Glutamatergic neuron (in vitro differentiated cells): Measurements from ENCODE around the gene CRHR1. TPM values are rescaled to one million over a fixed set of nuclear protein-coding genes. Genes with fewer than 3 reads are reported as not detected.
"Not testable (repeated sequence)": the region's sequence is repeated elsewhere in the genome, so short reads cannot be mapped to it uniquely, and the experiment has no call there.

Source experiments
- DNase-seq: peaks from one replicate; pipeline ENCODE4 v3.0.0; 2022
- H3K27ac Mint-ChIP-seq: one replicate; pipeline ENCODE4 v1.8.0; 2020; ENCODE audit warnings: mild to moderate bottlenecking, mixed read lengths, inconsistent platforms; ENCODE audit not compliant: unreplicated experiment
- H3K27me3 Mint-ChIP-seq: one replicate; pipeline ENCODE4 v1.8.0; 2020; ENCODE audit warnings: mild to moderate bottlenecking, moderate library complexity, mixed read lengths, inconsistent platforms; ENCODE audit not compliant: unreplicated experiment
- H3K36me3 Mint-ChIP-seq: one replicate; pipeline ENCODE4 v1.8.0; 2020; ENCODE audit warnings: mild to moderate bottlenecking, mixed read lengths, inconsistent platforms; ENCODE audit not compliant: unreplicated experiment
- H3K4me1 Mint-ChIP-seq: one replicate; pipeline ENCODE4 v1.8.0; 2020; ENCODE audit warnings: mild to moderate bottlenecking, low read depth, mixed read lengths, inconsistent platforms; ENCODE audit not compliant: unreplicated experiment
- H3K4me3 Mint-ChIP-seq: one replicate; pipeline ENCODE4 v1.8.0; 2020; ENCODE audit warnings: mild to moderate bottlenecking, mixed read lengths, inconsistent platforms; ENCODE audit not compliant: unreplicated experiment
- H3K9me3 Mint-ChIP-seq: one replicate; pipeline ENCODE4 v1.8.0; 2020; ENCODE audit warnings: mild to moderate bottlenecking, moderate library complexity, mixed read lengths, inconsistent platforms; ENCODE audit not compliant: unreplicated experiment
- CTCF ChIP-seq: fragments of 200-600 bp; sonication (generic); IDR thresholded peaks from one replicate; pipeline ENCODE4 v1.5.0; 2021; ENCODE audit not compliant: partially characterized antibody, unreplicated experiment
- total RNA-seq: library from RNA; stranded (reverse); fragmentation: NEBNext Ultra II Directional; extraction: Animal tissue kit (Norgen Biotek cat#: 25700); gene quantifications from one replicate; pipeline ENCODE4 v1.2.1, GENCODE V29; 2021; ENCODE audit not compliant: unreplicated experiment

CRHR1 gene
- total RNA-seq, 1 donor from 2014 or later: 0.71 TPM

- DNase-seq: no peak
- peak overlapping the region; percentile 56 for H3K27ac Mint-ChIP-seq
- peaks cover 7% of the 10 kb centered on the region for H3K9me3 Mint-ChIP-seq
- H3K36me3 Mint-ChIP-seq: no peaks in the 10 kb centered on the region
- no peak overlapping the region for H3K4me3 Mint-ChIP-seq
- H3K4me1 Mint-ChIP-seq: peaks cover 16% of the 10 kb centered on the region
- TF ChIP-seq CTCF: no peak
- H3K27me3 Mint-ChIP-seq: peaks cover 2% of the 10 kb centered on the region
Observed at GRCh38 chr17:45861165-45861564, 77.0 kb downstream of the CRHR1 start.

- H3K4me1 Mint-ChIP-seq: peaks cover 16% of the 10 kb centered on the region
- H3K27me3 Mint-ChIP-seq, DNase-seq, H3K36me3 Mint-ChIP-seq, H3K27ac Mint-ChIP-seq, H3K4me3 Mint-ChIP-seq, H3K9me3 Mint-ChIP-seq: not testable (repeated sequence)
Observed at GRCh38 chr17:45862127-45862526, 78.0 kb downstream of the CRHR1 start.

GRCh38 chr17:45863857-45864654, 79.9 kb downstream of the CRHR1 start:
- H3K27ac Mint-ChIP-seq: no peak overlapping the region
- H3K4me3 Mint-ChIP-seq: no peak overlapping the region
- no peaks in the 10 kb centered on the region for H3K36me3 Mint-ChIP-seq
- DNase-seq: no peak
- H3K4me1 Mint-ChIP-seq: peaks cover 4% of the 10 kb centered on the region
- H3K27me3 Mint-ChIP-seq: peaks cover 2% of the 10 kb centered on the region
- TF ChIP-seq CTCF: no peak
- peaks cover 4% of the 10 kb centered on the region for H3K9me3 Mint-ChIP-seq

GRCh38 chr17:45867171-45867570, 83.1 kb downstream of the CRHR1 start:
- no peaks in the 10 kb centered on the region for H3K9me3 Mint-ChIP-seq
- no peak overlapping the region for H3K4me3 Mint-ChIP-seq
- DNase-seq: no peak

GRCh38 chr17:45867702-45868101, 83.6 kb downstream of the CRHR1 start:
- no peaks in the 10 kb centered on the region for H3K9me3 Mint-ChIP-seq
- H3K4me1 Mint-ChIP-seq: no peaks in the 10 kb centered on the region
- H3K27ac Mint-ChIP-seq: no peak overlapping the region
- no peaks in the 10 kb centered on the region for H3K27me3 Mint-ChIP-seq
- H3K4me3 Mint-ChIP-seq: no peak overlapping the region
- DNase-seq: no peak
- no peak for TF ChIP-seq CTCF
- H3K36me3 Mint-ChIP-seq: no peaks in the 10 kb centered on the region

More at GRCh38 chr17:45867171-45867570, 83.1 kb downstream of the CRHR1 start:
- H3K4me1 Mint-ChIP-seq: no peaks in the 10 kb centered on the region
- H3K27me3 Mint-ChIP-seq: no peaks in the 10 kb centered on the region
- H3K27ac Mint-ChIP-seq: no peak overlapping the region
- TF ChIP-seq CTCF: no peak
- H3K36me3 Mint-ChIP-seq: no peaks in the 10 kb centered on the region
